GM18867 (cell line): Measurements from ENCODE around the gene CYP46A1.

ENCODE experiments used
- ATAC-seq: cut with Tn5 transposase; IDR thresholded peaks from one replicate; pipeline ENCODE4 v1.9.1; 2021; ENCODE audit warnings: mild to moderate bottlenecking, moderate library complexity; ENCODE audit not compliant: unreplicated experiment

The CYP46A1 gene

GRCh38 chr14:99741227-99741976 is 57.3 kb downstream of the CYP46A1 start:
- no peak for ATAC-seq

GRCh38 chr14:99742074-99742473 is 58.0 kb downstream of the CYP46A1 start:
- ATAC-seq: no peak

GRCh38 chr14:99742509-99743487 is 58.7 kb downstream of the CYP46A1 start:
- no peak for ATAC-seq

GRCh38 chr14:99744199-99744872 is 60.2 kb downstream of the CYP46A1 start:
- no peak for ATAC-seq

GRCh38 chr14:99744873-99745224 is 60.8 kb downstream of the CYP46A1 start:
- no peak for ATAC-seq

GRCh38 chr14:99745307-99745951 is 61.3 kb downstream of the CYP46A1 start:
- ATAC-seq: no peak

GRCh38 chr14:99747167-99747566 is 63.1 kb downstream of the CYP46A1 start:
- no peak for ATAC-seq

GRCh38 chr14:99747582-99748330 is 63.7 kb downstream of the CYP46A1 start:
- no peak for ATAC-seq

- no peak for ATAC-seq
Measured at GRCh38 chr14:99748529-99748928, 64.4 kb downstream of the CYP46A1 start.

GRCh38 chr14:99749142-99749541 is 65.0 kb downstream of the CYP46A1 start:
- ATAC-seq: no peak

- ATAC-seq: no peak
Measured at GRCh38 chr14:99749763-99750715, 65.9 kb downstream of the CYP46A1 start.

- no peak for ATAC-seq
Measured at GRCh38 chr14:99750746-99751450, 66.8 kb downstream of the CYP46A1 start.

GRCh38 chr14:99751539-99752485 is 67.7 kb downstream of the CYP46A1 start:
- ATAC-seq: no peak

GRCh38 chr14:99752486-99753121 is 68.5 kb downstream of the CYP46A1 start:
- ATAC-seq: no peak

GRCh38 chr14:99753225-99754140 is 69.4 kb downstream of the CYP46A1 start:
- no peak for ATAC-seq
